Caki2 (cell line): ENCODE results near the gene SH3TC1. TPM values are rescaled to one million over a fixed set of nuclear protein-coding genes. Genes with fewer than 3 reads are reported as not detected.

Source experiments
- DNase-seq: peaks from one replicate; pipeline ENCODE4 v3.0.0-alpha.2; 2015; ENCODE audit warnings: low read depth
- in situ Hi-C: cut with HindIII; loops from 2 replicates; pipeline ENCODE4 v1.10.0; 2016; ENCODE audit warnings: low sequenced_read_pairs, low pct_unique_long_range_greater_than_20kb, mixed read lengths
- total RNA-seq: library from RNA; depleted of rRNA; stranded (reverse); fragments of >200 nt; shearing (Covaris generic); gene quantifications from 2 replicates; pipeline ENCODE4 v1.2.3, GENCODE V29; 2014; ENCODE audit warnings: low replicate concordance

Gene SH3TC1
- total RNA-seq, 1 experiment from 2014 or later, result 16.3 TPM

- DNase-seq, result no peak
- in situ Hi-C loops, result no loop called here
Observed at GRCh38 chr4:8233672-8234484, 34.8 kb downstream of the SH3TC1 start.

GRCh38 chr4:8234715-8235114, 35.6 kb downstream of the SH3TC1 start:
- no peak for DNase-seq
- in situ Hi-C loops, result no loop called here

GRCh38 chr4:8235224-8235623, 36.1 kb downstream of the SH3TC1 start:
- in situ Hi-C loops, result no loop called here
- DNase-seq, result no peak

- in situ Hi-C loops, result no loop called here
- DNase-seq, result no peak
Observed at GRCh38 chr4:8235686-8236085, 36.6 kb downstream of the SH3TC1 start.

- no peak for DNase-seq
- in situ Hi-C loops, result no loop called here
Observed at GRCh38 chr4:8236106-8236919, 37.2 kb downstream of the SH3TC1 start.

- in situ Hi-C loops, result no loop called here
Observed at GRCh38 chr4:8236920-8237195, 37.8 kb downstream of the SH3TC1 start.

GRCh38 chr4:8237256-8237989, 38.3 kb downstream of the SH3TC1 start:
- no peak for DNase-seq
- in situ Hi-C loops, result no loop called here

More at GRCh38 chr4:8236920-8237195, 37.8 kb downstream of the SH3TC1 start:
- no peak for DNase-seq

- in situ Hi-C loops, result no loop called here
- DNase-seq, result no peak
Observed at GRCh38 chr4:8238036-8238511, 39.0 kb downstream of the SH3TC1 start.

- in situ Hi-C loops, result no loop called here
- peak; percentile 34 for DNase-seq
Observed at GRCh38 chr4:8238515-8239053, 39.5 kb downstream of the SH3TC1 start.

- no peak for DNase-seq
- in situ Hi-C loops, result no loop called here
Observed at GRCh38 chr4:8239226-8239625, 40.1 kb downstream of the SH3TC1 start.

- in situ Hi-C loops, result no loop called here
- no peak for DNase-seq
Observed at GRCh38 chr4:8239661-8240060, 40.6 kb downstream of the SH3TC1 start.

- in situ Hi-C loops, result no loop called here
- DNase-seq, result no peak
Observed at GRCh38 chr4:8240211-8241041, 41.3 kb downstream of the SH3TC1 start.

GRCh38 chr4:8241211-8241779, 42.2 kb downstream of the SH3TC1 start:
- in situ Hi-C loops, result no loop called here
- no peak for DNase-seq

GRCh38 chr4:8241895-8242696, 43.0 kb downstream of the SH3TC1 start:
- in situ Hi-C loops, result no loop called here
- peak; percentile 81 for DNase-seq

GRCh38 chr4:8242782-8243560, 43.9 kb downstream of the SH3TC1 start:
- in situ Hi-C loops, result no loop called here

More at GRCh38 chr4:8242782-8243560, 43.9 kb downstream of the SH3TC1 start:
- DNase-seq, result no peak
